COLO829 (cell line): ENCODE data around the gene LRRC18.

Experiments used
- DNase-seq: peaks from one replicate; pipeline ENCODE4 v3.0.0; 2012; ENCODE audit warnings: low spot score

The LRRC18 gene

GRCh38 chr10:48939790-48940325, at the start of gene LRRC18:
Gene LRRC18 (minus strand): TSS chr10:48939840. CDS start chr10:48914155, 25,685 bp downstream.
- DNase-seq: no peak

- no peak for DNase-seq
Measured at GRCh38 chr10:48985621-48986158, 46.0 kb upstream of the LRRC18 start.

GRCh38 chr10:48983648-48984351, 44.2 kb upstream of the LRRC18 start:
- DNase-seq: no peak

- DNase-seq: no peak
Measured at GRCh38 chr10:48982584-48982983, 42.9 kb upstream of the LRRC18 start.

GRCh38 chr10:48981310-48981907, 41.8 kb upstream of the LRRC18 start:
- peak; percentile 15 for DNase-seq

GRCh38 chr10:48978318-48978717, 38.7 kb upstream of the LRRC18 start:
- no peak for DNase-seq

GRCh38 chr10:48976196-48976595, 36.6 kb upstream of the LRRC18 start:
- DNase-seq: no peak

- DNase-seq: no peak
Measured at GRCh38 chr10:48974510-48975156, 35.0 kb upstream of the LRRC18 start.

- no peak for DNase-seq
Measured at GRCh38 chr10:48973065-48973464, 33.4 kb upstream of the LRRC18 start.

GRCh38 chr10:48970654-48971053, 31.0 kb upstream of the LRRC18 start:
- DNase-seq: no peak

- DNase-seq: no peak
Measured at GRCh38 chr10:48970046-48970445, 30.4 kb upstream of the LRRC18 start.

- DNase-seq: no peak
Measured at GRCh38 chr10:48968036-48968435, 28.4 kb upstream of the LRRC18 start.

GRCh38 chr10:48965460-48965859, 25.8 kb upstream of the LRRC18 start:
- no peak for DNase-seq

GRCh38 chr10:48964038-48964437, 24.4 kb upstream of the LRRC18 start:
- no peak for DNase-seq

GRCh38 chr10:48958598-48959190, 19.1 kb upstream of the LRRC18 start:
- no peak for DNase-seq

GRCh38 chr10:48957361-48958151, 17.9 kb upstream of the LRRC18 start:
- no peak for DNase-seq

- DNase-seq: no peak
Measured at GRCh38 chr10:48951707-48952106, 12.1 kb upstream of the LRRC18 start.

- DNase-seq: no peak
Measured at GRCh38 chr10:48948470-48949037, 8.9 kb upstream of the LRRC18 start.

- no peak for DNase-seq
Measured at GRCh38 chr10:48947690-48948469, 8.2 kb upstream of the LRRC18 start.

- no peak for DNase-seq
Measured at GRCh38 chr10:48946891-48947500, 7.4 kb upstream of the LRRC18 start.
